ENCODE results near the gene USP7. TPM values are rescaled to one million over a fixed set of nuclear protein-coding genes. Genes with fewer than 3 reads are reported as not detected.

USP7 gene
- polyA plus RNA-seq, 2 of the 4 experiments (the other 2 are of a cell fraction), result 39.6 to 65.9 TPM

DNA sequence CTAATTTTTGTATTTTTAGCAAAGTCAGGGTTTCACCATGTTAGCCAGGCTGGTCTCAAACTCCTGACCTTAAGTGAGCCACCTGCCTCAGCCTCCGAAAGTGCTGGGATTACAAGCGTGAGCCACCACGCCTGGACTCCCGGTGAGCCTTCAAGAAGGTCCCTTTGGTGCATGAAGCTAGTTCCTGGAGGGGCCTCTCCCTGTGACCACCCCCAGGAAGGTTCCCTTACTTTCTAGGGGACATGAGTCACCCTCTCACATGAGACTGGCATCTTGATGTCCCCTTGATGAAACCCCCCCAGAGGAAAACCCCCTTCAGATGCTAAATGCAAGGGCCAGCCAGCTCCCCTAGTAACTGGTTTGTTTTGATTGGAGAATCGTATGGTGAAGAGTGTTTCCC lies 107.7 kb downstream of the USP7 start (continued):
- TF ChIP-seq CEBPB (IDR thresholded peaks at IDR 0.05) (no peak), HDAC2 (IDR thresholded peaks at IDR 0.05) (no peak), ZC3H11A (IDR thresholded peaks at IDR 0.05) (no peak), FOSB (CRISPR knock-in tag; IDR thresholded peaks at IDR 0.05) (no peak)

DNA sequence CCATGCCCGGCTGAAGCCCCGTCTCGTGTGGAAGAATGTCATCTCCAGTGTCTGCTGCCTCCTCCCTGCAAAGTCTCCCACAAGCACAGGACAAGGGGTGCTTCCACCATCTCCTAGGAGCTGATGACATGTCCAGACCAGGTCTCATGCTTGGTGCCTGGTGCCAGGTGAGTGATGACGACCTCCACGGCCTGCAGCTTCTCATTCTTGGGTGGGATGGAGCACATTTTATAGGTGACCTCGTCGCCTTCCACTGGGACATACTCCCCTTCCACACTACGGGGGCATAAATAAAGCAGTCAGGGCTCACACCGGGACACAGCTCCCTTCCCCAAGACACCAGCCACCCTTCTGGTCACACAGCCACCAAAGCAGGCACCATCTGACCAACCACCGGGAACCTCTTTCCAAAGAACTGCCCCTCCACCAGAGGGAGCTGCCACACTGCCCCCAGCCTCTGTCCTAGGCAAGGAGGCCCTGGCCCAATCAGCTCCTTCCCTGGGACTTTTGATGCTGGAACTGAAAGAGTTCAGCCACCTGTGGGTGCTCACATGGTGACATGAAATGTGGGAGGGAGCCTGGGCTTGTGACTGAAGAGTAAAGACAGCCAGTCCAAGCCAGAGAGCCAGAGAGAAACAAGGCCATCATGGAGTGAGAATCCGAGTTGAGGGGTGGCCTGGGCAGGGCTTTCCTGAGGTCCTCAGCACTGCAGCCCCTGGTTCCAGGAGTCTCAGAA lies 108.5 kb downstream of the USP7 start:
- POLR2A ChIA-PET, result interaction anchor here (0.8 kb wide), 1 partner anchor 233 kb away, joined by 3 read pairs; no protein-coding TSS in a partner anchor
- WGBS (ENCODE audit: missing lambda C conversion rate), result 93% methylated on average over 9 of the region's 11 CpGs
- H3K9me3 ChIP-seq, result no peaks in the 10 kb centered on the region
- TF ChIP-seq, protein P1, sequence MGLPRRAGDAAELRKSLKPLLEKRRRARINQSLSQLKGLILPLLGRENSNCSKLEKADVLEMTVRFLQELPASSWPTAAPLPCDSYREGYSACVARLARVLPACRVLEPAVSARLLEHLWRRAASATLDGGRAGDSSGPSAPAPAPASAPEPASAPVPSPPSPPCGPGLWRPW (IDR thresholded peaks at IDR 0.05), result no peak
- TF ChIP-seq FOSB (CRISPR knock-in tag; IDR thresholded peaks at IDR 0.05) (no peak), RFX5 (IDR thresholded peaks at IDR 0.05) (no peak), POLR2A (IDR thresholded peaks at IDR 0.05; ENCODE audit: low read length) (no peak), SMC3 (IDR thresholded peaks at IDR 0.05) (no peak), POLR2AphosphoS2 (conservative IDR thresholded peaks at IDR 0.05; ENCODE audit: low read length) (no peak), MYC (IDR thresholded peaks at IDR 0.05; ENCODE audit: borderline replicate concordance, low read length) (no peak), JUNB (IDR thresholded peaks at IDR 0.05) (no peak), ELK1 (IDR thresholded peaks at IDR 0.05; ENCODE audit: low read depth, low read length) (no peak), NPAS2 (CRISPR knock-in tag; IDR thresholded peaks at IDR 0.05; ENCODE audit: borderline replicate concordance) (no peak), HEYL (CRISPR knock-in tag; IDR thresholded peaks at IDR 0.05) (no peak), RARB (CRISPR knock-in tag; IDR thresholded peaks at IDR 0.05) (no peak)
- TF ChIP-seq, protein P2, sequence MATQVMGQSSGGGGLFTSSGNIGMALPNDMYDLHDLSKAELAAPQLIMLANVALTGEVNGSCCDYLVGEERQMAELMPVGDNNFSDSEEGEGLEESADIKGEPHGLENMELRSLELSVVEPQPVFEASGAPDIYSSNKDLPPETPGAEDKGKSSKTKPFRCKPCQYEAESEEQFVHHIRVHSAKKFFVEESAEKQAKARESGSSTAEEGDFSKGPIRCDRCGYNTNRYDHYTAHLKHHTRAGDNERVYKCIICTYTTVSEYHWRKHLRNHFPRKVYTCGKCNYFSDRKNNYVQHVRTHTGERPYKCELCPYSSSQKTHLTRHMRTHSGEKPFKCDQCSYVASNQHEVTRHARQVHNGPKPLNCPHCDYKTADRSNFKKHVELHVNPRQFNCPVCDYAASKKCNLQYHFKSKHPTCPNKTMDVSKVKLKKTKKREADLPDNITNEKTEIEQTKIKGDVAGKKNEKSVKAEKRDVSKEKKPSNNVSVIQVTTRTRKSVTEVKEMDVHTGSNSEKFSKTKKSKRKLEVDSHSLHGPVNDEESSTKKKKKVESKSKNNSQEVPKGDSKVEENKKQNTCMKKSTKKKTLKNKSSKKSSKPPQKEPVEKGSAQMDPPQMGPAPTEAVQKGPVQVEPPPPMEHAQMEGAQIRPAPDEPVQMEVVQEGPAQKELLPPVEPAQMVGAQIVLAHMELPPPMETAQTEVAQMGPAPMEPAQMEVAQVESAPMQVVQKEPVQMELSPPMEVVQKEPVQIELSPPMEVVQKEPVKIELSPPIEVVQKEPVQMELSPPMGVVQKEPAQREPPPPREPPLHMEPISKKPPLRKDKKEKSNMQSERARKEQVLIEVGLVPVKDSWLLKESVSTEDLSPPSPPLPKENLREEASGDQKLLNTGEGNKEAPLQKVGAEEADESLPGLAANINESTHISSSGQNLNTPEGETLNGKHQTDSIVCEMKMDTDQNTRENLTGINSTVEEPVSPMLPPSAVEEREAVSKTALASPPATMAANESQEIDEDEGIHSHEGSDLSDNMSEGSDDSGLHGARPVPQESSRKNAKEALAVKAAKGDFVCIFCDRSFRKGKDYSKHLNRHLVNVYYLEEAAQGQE (IDR thresholded peaks at IDR 0.05), result no peak
- ATAC-seq (peak in 1 of 2 experiments; percentile 7; a peak in 2 of 6 replicates), DNase-seq (ENCODE audit: low read depth in 1 of 2, low spot score in 1 of 2) (no peak), FAIRE-seq (no peak)
- no peak overlapping the region for H3K4me3 ChIP-seq
- peaks cover 6% of the 10 kb centered on the region for H3K4me1 ChIP-seq
- H3K27ac ChIP-seq, result 0 out of 6 replicates have a peak overlapping the region, but pooled peaks of 1 of the 2 experiments have one; percentile 8
- H3K4me2 ChIP-seq, result no peak overlapping the region
- CTCF ChIA-PET, result interaction anchor here (0.9 to 5.8 kb wide), 7 partner anchors 9 to 81 kb away, joined by 3 to 44 read pairs (median 3); partner anchors contain the start of gene CARHSP1

- FAIRE-seq (no peak), DNase-seq (ENCODE audit: low read depth in 1 of 2, low spot score in 1 of 2) (no peak), ATAC-seq (no peak; a peak in 1 of 6 replicates)
- Histone ChIP-seq H3K27ac (no peak overlapping the region), H3K4me1 (peaks cover 9% of the 10 kb centered on the region), H3K9me3 (no peaks in the 10 kb centered on the region), H3K4me2 (no peak overlapping the region), H3K4me3 (no peak overlapping the region)
- ChIA-PET POLR2A (interaction anchor here (0.8 kb wide), 1 partner anchor 232 kb away, joined by 3 read pairs; no protein-coding TSS in a partner anchor), CTCF (interaction anchor here (0.8 to 5.8 kb wide), 8 partner anchors 9 to 54 kb away, joined by 3 to 44 read pairs (median 3); partner anchors contain the start of gene CARHSP1)
- 68% methylated on average over 8 of the region's 9 CpGs for WGBS (ENCODE audit: missing lambda C conversion rate)
- TF ChIP-seq ATOH8 (CRISPR knock-in tag; IDR thresholded peaks at IDR 0.05; ENCODE audit: low read depth), result no peak
- TF ChIP-seq CHD4 (IDR thresholded peaks at IDR 0.05; ENCODE audit: borderline replicate concordance), result no peak
- no peak for TF ChIP-seq TFCP2L1 (CRISPR knock-in tag; IDR thresholded peaks at IDR 0.05)
- no peak for TF ChIP-seq ZSCAN20 (CRISPR knock-in tag; IDR thresholded peaks at IDR 0.05)
- no peak for TF ChIP-seq HOXB5 (CRISPR knock-in tag; IDR thresholded peaks at IDR 0.05)
- TF ChIP-seq EHMT2 (IDR thresholded peaks at IDR 0.05; ENCODE audit: low read depth), result no peak
- no peak for TF ChIP-seq ZC3H11A (IDR thresholded peaks at IDR 0.05)
- TF ChIP-seq, protein P2 (IDR thresholded peaks at IDR 0.05), result no peak
- no peak for TF ChIP-seq MAFK (IDR thresholded peaks at IDR 0.05; ENCODE audit: partially characterized antibody)
- TF ChIP-seq CHD2 (IDR thresholded peaks at IDR 0.05; ENCODE audit: low read length, partially characterized antibody), result no peak
- TF ChIP-seq NFE2L2 (conservative IDR thresholded peaks at IDR 0.05; ENCODE audit: low read length), result no peak
Measured at GRCh38 chr16:8854298-8854948, 109.3 kb downstream of the USP7 start.

Measured in A549 (cell line).